ENCODE measurements around the gene FAM25G.
"Not testable (repeated sequence)": the region's sequence is repeated elsewhere in the genome, so short reads cannot be mapped to it uniquely, and the experiment has no call there.

DNA sequence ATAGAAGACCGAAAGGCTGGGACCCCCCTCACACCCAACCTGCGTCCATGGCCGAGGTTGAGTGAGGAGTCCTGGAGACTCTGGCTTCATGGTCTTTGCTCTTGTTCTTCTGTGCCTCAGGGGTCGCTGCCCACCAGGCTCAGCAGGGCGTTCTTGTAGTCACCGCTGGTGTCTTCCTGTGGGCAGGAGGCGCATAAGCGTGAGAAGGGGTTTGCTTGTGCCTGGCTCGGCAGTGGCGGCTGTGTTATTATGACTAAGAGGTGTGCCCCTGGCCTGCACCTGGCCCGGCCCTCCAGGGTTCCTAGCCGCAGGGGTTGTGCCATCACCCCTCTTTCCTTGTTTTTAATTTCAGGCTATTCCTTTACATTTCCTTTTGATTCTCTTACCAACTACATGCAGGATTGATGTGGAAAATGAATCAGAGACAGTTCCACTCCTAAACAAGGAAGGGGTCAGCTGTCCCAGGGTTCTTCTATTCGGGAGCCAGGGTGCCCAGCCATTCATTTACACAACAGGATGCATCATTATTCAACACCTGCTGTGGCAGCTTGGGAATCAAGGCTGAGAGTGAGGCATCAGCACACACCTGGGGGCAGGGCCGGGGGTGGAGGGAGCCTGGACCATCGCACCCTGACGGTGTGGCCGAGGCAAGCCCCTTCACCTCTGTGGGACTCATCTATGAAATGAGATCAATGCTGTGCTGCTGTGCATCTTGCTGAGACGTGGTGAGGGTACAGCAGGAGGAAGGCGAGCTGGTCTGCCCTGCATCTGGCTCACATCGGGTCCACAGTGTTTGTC lies 22.6 kb downstream of the FAM25G start:
- TF ChIP-seq, protein P1, sequence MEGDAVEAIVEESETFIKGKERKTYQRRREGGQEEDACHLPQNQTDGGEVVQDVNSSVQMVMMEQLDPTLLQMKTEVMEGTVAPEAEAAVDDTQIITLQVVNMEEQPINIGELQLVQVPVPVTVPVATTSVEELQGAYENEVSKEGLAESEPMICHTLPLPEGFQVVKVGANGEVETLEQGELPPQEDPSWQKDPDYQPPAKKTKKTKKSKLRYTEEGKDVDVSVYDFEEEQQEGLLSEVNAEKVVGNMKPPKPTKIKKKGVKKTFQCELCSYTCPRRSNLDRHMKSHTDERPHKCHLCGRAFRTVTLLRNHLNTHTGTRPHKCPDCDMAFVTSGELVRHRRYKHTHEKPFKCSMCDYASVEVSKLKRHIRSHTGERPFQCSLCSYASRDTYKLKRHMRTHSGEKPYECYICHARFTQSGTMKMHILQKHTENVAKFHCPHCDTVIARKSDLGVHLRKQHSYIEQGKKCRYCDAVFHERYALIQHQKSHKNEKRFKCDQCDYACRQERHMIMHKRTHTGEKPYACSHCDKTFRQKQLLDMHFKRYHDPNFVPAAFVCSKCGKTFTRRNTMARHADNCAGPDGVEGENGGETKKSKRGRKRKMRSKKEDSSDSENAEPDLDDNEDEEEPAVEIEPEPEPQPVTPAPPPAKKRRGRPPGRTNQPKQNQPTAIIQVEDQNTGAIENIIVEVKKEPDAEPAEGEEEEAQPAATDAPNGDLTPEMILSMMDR (IDR thresholded peaks at IDR 0.05), result not testable (repeated sequence)
- not testable (repeated sequence) for TF ChIP-seq POLR2AphosphoS5, POLR2A (IDR thresholded peaks at IDR 0.05)
